Erythroblast (primary cell): ENCODE data around the gene CLSTN2.

Experiments used
- GATA1 ChIP-seq: IDR thresholded peaks from 2 replicates; pipeline ENCODE4 v1.6.1; 2011; ENCODE audit warnings: low read depth, mild to moderate bottlenecking, control low read depth, low read length, moderate library complexity
- POLR2A ChIP-seq: IDR thresholded peaks from 2 replicates; pipeline ENCODE4 v1.6.1; 2011; ENCODE audit warnings: mild to moderate bottlenecking, low read length

- TF ChIP-seq POLR2A (no peak), GATA1 (no peak)
Observed at GRCh38 chr3:140019946-140020345, 85.0 kb downstream of the CLSTN2 start.
